GM10248 (cell line): ENCODE data around the gene ZNF552.
A peak's percentile ranks its signal among the peaks of the same experiment; 100 is the strongest.
"Not testable (repeated sequence)": the region's sequence is repeated elsewhere in the genome, so short reads cannot be mapped to it uniquely, and the experiment has no call there.

ENCODE experiments used
- CTCF ChIA-PET: fragments of 300-600 bp; sonication (Branson Sonifier 250); formaldehyde crosslinking; extraction: SDS; loops from one replicate; lab custom pipeline; 2021; ENCODE audit warnings: antibody characterized with exemption; lab: Yijun Ruan, JAX
- POLR2A ChIA-PET: fragments of 350-650 bp; sonication (Branson Sonifier 250); formaldehyde crosslinking; extraction: SDS; loops from one replicate; lab custom pipeline; 2020; ENCODE audit warnings: antibody characterized with exemption; lab: Yijun Ruan, JAX
- DNase-seq: peaks from one replicate; pipeline ENCODE4 v3.0.0; 2012; ENCODE audit errors: extremely low spot score
- CTCF ChIP-seq: IDR thresholded peaks from 2 replicates; pipeline ENCODE4 v1.5.1; 2012; ENCODE audit warnings: mild to moderate bottlenecking, low read depth; ENCODE audit errors: extremely low read depth, missing control alignments, control extremely low read depth

ZNF552 gene

DNA sequence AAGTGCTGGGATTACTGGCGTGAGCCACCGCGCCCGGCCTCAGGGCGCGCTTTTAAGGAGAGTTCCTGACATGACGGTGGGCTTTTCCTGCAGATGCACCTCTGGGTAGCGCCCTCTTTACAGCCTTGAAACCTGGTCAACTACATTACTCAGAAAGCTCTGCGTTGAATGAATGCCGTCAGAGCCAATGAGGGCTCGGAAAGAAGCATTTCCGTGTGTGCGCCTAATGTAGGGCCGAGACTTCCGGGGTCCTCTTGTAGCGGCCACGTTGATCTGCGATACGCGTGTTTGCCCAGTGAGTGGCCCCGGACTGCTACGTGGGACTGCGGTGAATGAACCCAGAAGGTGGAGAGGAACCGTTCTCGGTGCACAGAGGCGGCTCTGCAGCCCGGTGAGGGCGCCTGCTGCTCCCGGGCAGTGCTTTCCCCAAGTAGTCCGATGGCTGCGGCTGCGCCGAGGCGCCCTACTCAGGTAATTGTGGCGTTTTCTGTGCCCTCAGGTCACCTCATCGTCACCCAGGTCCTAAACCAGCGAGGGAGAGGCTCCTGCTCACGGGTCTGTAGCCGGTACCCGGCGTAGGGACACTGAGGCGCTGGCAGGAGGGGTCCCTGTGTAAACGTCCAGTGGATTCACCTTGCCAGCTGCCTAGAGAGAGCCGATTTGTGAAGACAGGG, 4.9 kb upstream of the ZNF552 start:
- peak; percentile 47 for TF ChIP-seq CTCF
- CTCF ChIA-PET = interaction anchor here (0.8 to 1.5 kb wide), 7 partner anchors 9 to 85 kb away, joined by 3 to 4 read pairs (median 3); no protein-coding TSS in a partner anchor
- POLR2A ChIA-PET = interaction anchor here (0.6 kb wide), 1 partner anchor 348 kb away, joined by 5 read pairs; no protein-coding TSS in a partner anchor
- DNase-seq = peak; percentile 93

GRCh38 chr19:57818378-57818777, 3.7 kb upstream of the ZNF552 start:
- no peak for TF ChIP-seq CTCF
- DNase-seq = no peak
- CTCF ChIA-PET = interaction anchor here (1.0 kb wide), 1 partner anchor 17 kb away, joined by 3 read pairs; no protein-coding TSS in a partner anchor
- POLR2A ChIA-PET = no interaction called here

DNA sequence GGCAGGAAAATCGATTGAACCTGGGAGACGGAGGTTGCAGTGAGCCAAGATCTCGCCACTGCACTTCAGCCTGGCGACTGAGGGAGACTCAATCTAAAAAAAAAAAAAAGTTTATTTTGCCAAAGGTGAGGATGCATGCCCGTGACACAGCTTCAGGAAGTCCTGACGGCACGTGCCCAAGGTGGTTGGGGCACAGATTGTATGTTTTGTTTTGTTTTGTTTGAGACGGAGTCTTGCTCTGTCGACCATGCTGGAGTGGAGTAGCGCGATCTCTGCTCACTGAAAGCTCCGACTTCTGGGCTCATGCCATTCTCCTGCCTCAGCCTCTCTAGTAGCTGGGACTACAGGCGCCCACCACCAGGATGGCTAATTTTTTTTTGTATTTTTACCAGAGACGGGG, 3.3 kb upstream of the ZNF552 start:
- DNase-seq = no peak
- CTCF ChIA-PET = no interaction called here
- POLR2A ChIA-PET = no interaction called here

GRCh38 chr19:57816652-57817051, 1.9 kb upstream of the ZNF552 start:
- no peak for DNase-seq
- POLR2A ChIA-PET = no interaction called here
- TF ChIP-seq CTCF = no peak
- CTCF ChIA-PET = no interaction called here

More for the DNA sequence above, 3.3 kb upstream of the ZNF552 start:
- no peak for TF ChIP-seq CTCF

GRCh38 chr19:57815247-57816075, 748 bp upstream of the ZNF552 start:
- DNase-seq = no peak
- CTCF ChIA-PET = interaction anchor here (1.1 to 2.2 kb wide), 3 partner anchors 10 to 31 kb away, joined by 3 to 5 read pairs (median 3); partner anchors contain the start of gene ZNF587B
- POLR2A ChIA-PET = interaction anchor here (1.0 kb wide), 2 partner anchors 13 to 547 kb away, joined by 3 to 5 read pairs; partner anchors contain the start of gene ZNF497
- TF ChIP-seq CTCF = no peak

GRCh38 chr19:57813919-57814504, 701 bp downstream of the ZNF552 start:
- ChIA-PET CTCF (interaction anchor here (1.2 to 2.2 kb wide), 3 partner anchors 8 to 46 kb away, joined by 3 to 5 read pairs (median 3); partner anchors contain the start of gene ZNF587B), POLR2A (interaction anchor here (0.7 kb wide), 1 partner anchor 48 kb away, joined by 6 read pairs; no protein-coding TSS in a partner anchor)
- no peak for TF ChIP-seq CTCF
- no peak for DNase-seq

DNA sequence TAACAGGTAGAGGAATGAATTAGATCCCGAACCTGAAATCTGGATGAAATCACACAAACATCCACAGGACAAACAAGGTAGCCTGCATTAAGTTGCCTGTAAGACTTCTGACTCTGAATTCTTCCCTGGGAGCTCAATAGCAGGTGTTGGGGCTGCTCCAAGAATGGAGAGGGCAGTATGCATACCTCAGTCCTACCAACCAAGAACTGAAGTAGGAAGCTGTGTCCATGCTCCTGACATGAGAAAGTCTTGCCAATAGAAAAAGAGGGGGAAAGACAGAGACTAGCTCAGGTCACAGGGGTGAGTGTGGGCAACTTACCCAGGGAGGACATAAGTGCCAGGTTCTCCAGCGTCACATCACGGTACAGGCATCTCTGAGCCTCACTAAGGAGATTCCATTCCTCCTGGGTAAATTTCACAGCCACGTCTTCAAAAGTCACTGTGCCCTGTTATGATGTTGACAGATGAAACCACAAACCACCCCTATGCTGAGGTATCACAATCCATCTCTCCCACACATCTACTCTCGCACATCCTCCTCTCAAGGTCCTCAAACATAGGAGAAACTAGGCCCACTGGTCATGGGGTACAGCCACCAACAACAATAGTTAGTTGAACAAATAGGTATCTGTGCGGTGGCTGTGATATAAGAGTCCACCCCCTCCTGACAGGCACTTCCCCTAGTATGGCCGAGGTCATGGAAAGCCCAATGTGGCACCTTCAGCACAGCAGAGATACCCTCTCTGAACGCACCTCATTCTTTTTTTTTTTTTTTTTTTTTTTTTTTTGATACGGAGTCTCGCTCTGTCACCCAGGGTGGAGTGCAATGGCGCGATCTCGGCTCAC, 1.5 kb downstream of the ZNF552 start:
- DNase-seq = not testable (repeated sequence)

More for the DNA sequence above, 1.5 kb downstream of the ZNF552 start:
- CTCF ChIA-PET = interaction anchor here (1.5 to 2.2 kb wide), 2 partner anchors 8 to 45 kb away, joined by 3 to 5 read pairs; no protein-coding TSS in a partner anchor
- POLR2A ChIA-PET = interaction anchor here (0.7 kb wide), 1 partner anchor 49 kb away, joined by 6 read pairs; no protein-coding TSS in a partner anchor
